ENCODE measurements around the gene RBM19. TPM values are rescaled to one million over a fixed set of nuclear protein-coding genes. Genes with fewer than 3 reads are reported as not detected.

The RBM19 gene
- total RNA-seq, 1 experiment from 2014 or later: 35.7 TPM

- peaks cover 50% of the 10 kb centered on the region for H3K36me3 Mint-ChIP-seq (ENCODE audit: insufficient read depth, unreplicated experiment)
- Histone ChIP-seq H3K4me3 (ENCODE audit: low read depth, low read length) (no peak overlapping the region), H3K4me1 (no peaks in the 10 kb centered on the region), H3K9me3 (no peaks in the 10 kb centered on the region), H3K36me3 (ENCODE audit: control insufficient read depth, insufficient read depth, low read length) (peaks cover 7% of the 10 kb centered on the region; the same call in 1 of the 2 replicates), H3K27me3 (replicated peaks; ENCODE audit: control insufficient read depth, insufficient read depth, low read length) (no peaks in the 10 kb centered on the region)
- H3K27ac Mint-ChIP-seq (ENCODE audit: unreplicated experiment): no peak overlapping the region
- no peaks in the 10 kb centered on the region for H3K27me3 Mint-ChIP-seq (ENCODE audit: insufficient read depth, unreplicated experiment)
- no TSS peak for BruUV-seq (replicated peaks)
- H3K4me1 Mint-ChIP-seq (ENCODE audit: low read depth, unreplicated experiment): no peaks in the 10 kb centered on the region
- DNase-seq: no peak
- no peak for TF ChIP-seq CTCF (IDR thresholded peaks at IDR 0.05; ENCODE audit: insufficient read depth in 1 of 2, low read depth in 1 of 2, low read length in 1 of 2, severe bottlenecking in 1 of 2, unreplicated experiment in 1 of 2)
- H3K4me3 Mint-ChIP-seq (ENCODE audit: unreplicated experiment): no peak overlapping the region
- ChIA-PET POLR2A (no interaction called here), CTCF (no interaction called here)
- no peaks in the 10 kb centered on the region for H3K9me3 Mint-ChIP-seq (ENCODE audit: unreplicated experiment)
- intact Hi-C loops (cut with micrococcal nuclease; ENCODE audit: unreplicated experiment): no loop called here
Observed at GRCh38 chr12:113958108-113958507, 8.0 kb downstream of the RBM19 start.

GRCh38 chr12:113957627-113958026, 8.5 kb downstream of the RBM19 start:
- no peaks in the 10 kb centered on the region for H3K4me1 Mint-ChIP-seq (ENCODE audit: low read depth, unreplicated experiment)
- H3K4me3 ChIP-seq (ENCODE audit: low read depth, low read length): no peak overlapping the region
- no peaks in the 10 kb centered on the region for H3K9me3 Mint-ChIP-seq (ENCODE audit: unreplicated experiment)
- no peaks in the 10 kb centered on the region for H3K27me3 ChIP-seq (replicated peaks; ENCODE audit: control insufficient read depth, insufficient read depth, low read length)
- CTCF ChIA-PET: no interaction called here
- no peak for TF ChIP-seq CTCF (IDR thresholded peaks at IDR 0.05; ENCODE audit: insufficient read depth in 1 of 2, low read depth in 1 of 2, low read length in 1 of 2, severe bottlenecking in 1 of 2, unreplicated experiment in 1 of 2)
- POLR2A ChIA-PET: no interaction called here
- H3K36me3 Mint-ChIP-seq (ENCODE audit: insufficient read depth, unreplicated experiment): peaks cover 50% of the 10 kb centered on the region
- no peaks in the 10 kb centered on the region for H3K4me1 ChIP-seq
- H3K27ac Mint-ChIP-seq (ENCODE audit: unreplicated experiment): no peak overlapping the region
- no TSS peak for BruUV-seq (replicated peaks)
- no peak overlapping the region for H3K4me3 Mint-ChIP-seq (ENCODE audit: unreplicated experiment)
- intact Hi-C loops (cut with micrococcal nuclease; ENCODE audit: unreplicated experiment): no loop called here
- H3K36me3 ChIP-seq (ENCODE audit: control insufficient read depth, insufficient read depth, low read length): peaks cover 7% of the 10 kb centered on the region; the same call in 1 of the 2 replicates
- H3K27me3 Mint-ChIP-seq (ENCODE audit: insufficient read depth, unreplicated experiment): no peaks in the 10 kb centered on the region
- H3K9me3 ChIP-seq: no peaks in the 10 kb centered on the region
- DNase-seq: no peak

GRCh38 chr12:113955109-113955970, 10.8 kb downstream of the RBM19 start:
- H3K36me3 ChIP-seq (ENCODE audit: control insufficient read depth, insufficient read depth, low read length): peaks cover 3% of the 10 kb centered on the region
- intact Hi-C loops (cut with micrococcal nuclease; ENCODE audit: unreplicated experiment): no loop called here
- H3K27me3 ChIP-seq (replicated peaks; ENCODE audit: control insufficient read depth, insufficient read depth, low read length): no peaks in the 10 kb centered on the region
- Mint-ChIP-seq H3K4me1 (ENCODE audit: low read depth, unreplicated experiment) (no peaks in the 10 kb centered on the region), H3K27ac (ENCODE audit: unreplicated experiment) (no peak overlapping the region), H3K27me3 (ENCODE audit: insufficient read depth, unreplicated experiment) (no peaks in the 10 kb centered on the region), H3K4me3 (ENCODE audit: unreplicated experiment) (no peak overlapping the region), H3K9me3 (ENCODE audit: unreplicated experiment) (no peaks in the 10 kb centered on the region), H3K36me3 (ENCODE audit: insufficient read depth, unreplicated experiment) (peaks cover 40% of the 10 kb centered on the region)
- DNase-seq: peak; percentile 54 to 61
- no peaks in the 10 kb centered on the region for H3K9me3 ChIP-seq
- TF ChIP-seq CTCF (IDR thresholded peaks at IDR 0.05; ENCODE audit: insufficient read depth in 1 of 2, low read depth in 1 of 2, low read length in 1 of 2, severe bottlenecking in 1 of 2, unreplicated experiment in 1 of 2): peak; percentile 43 to 69
- no peaks in the 10 kb centered on the region for H3K4me1 ChIP-seq
- POLR2A ChIA-PET: no interaction called here
- no peak overlapping the region for H3K4me3 ChIP-seq (ENCODE audit: low read depth, low read length)
- BruUV-seq (replicated peaks): no TSS peak
- CTCF ChIA-PET: no interaction called here

Measured in Caco-2 (cell line).